CD4-positive, alpha-beta T cell (primary cell): ENCODE data around the gene OCA2. TPM values are rescaled to one million over a fixed set of nuclear protein-coding genes. Genes with fewer than 3 reads are reported as not detected.

Experiments used
- ATAC-seq: fragments of 200-7000 bp; cut with Tn5 transposase; one replicate; pipeline ENCODE4 v1.10.0; 2022; ENCODE audit warnings: mild to moderate bottlenecking; ENCODE audit not compliant: poor library complexity
- CTCF ChIA-PET: fragments of 350-600 bp; sonication (Branson Sonifier 250); formaldehyde crosslinking; loops from one replicate; lab custom pipeline; 2021; ENCODE audit warnings: antibody characterized with exemption, inconsistent platforms; lab: Charles Lee
- POLR2A ChIA-PET: fragments of 350-600 bp; sonication (Branson Sonifier 250); formaldehyde crosslinking; loops from one replicate; lab custom pipeline; 2021; ENCODE audit warnings: antibody characterized with exemption, inconsistent platforms; lab: Charles Lee
- DNase-seq, 14 experiments: peaks; one replicate each; pipeline ENCODE4 v3.0.0-alpha.2; 2013 to 2020; ENCODE audit warnings: mixed read lengths in 2 of 14
- H3K27ac ChIP-seq, 2 donors: one replicate each; pipeline versions ENCODE4 v1.5.1 to v1.7.0; 2013; ENCODE audit warnings: low read length in 2 of 2, low read depth in 1 of 2, mild to moderate bottlenecking in 1 of 2
- H3K27me3 ChIP-seq, 2 experiments: 1 replicate in 1 of 2; 2 replicates in 1 of 2; pipeline versions ENCODE4 v1.6.1 to v1.7.0; 2013; ENCODE audit warnings: low read length in 2 of 2, control low read depth in 1 of 2, mild to moderate bottlenecking in 1 of 2, moderate library complexity in 1 of 2; ENCODE audit not compliant: insufficient read depth in 2 of 2, control insufficient read depth in 1 of 2
- H3K36me3 ChIP-seq: one replicate; pipeline ENCODE4 v1.6.1; 2013; ENCODE audit warnings: low read length, control low read depth; ENCODE audit not compliant: insufficient read depth
- H3K4me1 ChIP-seq: one replicate; pipeline ENCODE4 v1.6.1; 2013; ENCODE audit warnings: low read length, control low read depth; ENCODE audit not compliant: insufficient read depth
- H3K4me3 ChIP-seq: one replicate; pipeline ENCODE4 v1.5.1; 2013; ENCODE audit warnings: mild to moderate bottlenecking, low read length, moderate library complexity
- H3K9me3 ChIP-seq, 2 experiments: 1 replicate in 1 of 2; 2 replicates in 1 of 2; pipeline versions ENCODE4 v1.6.1 to v1.7.0; 2013; ENCODE audit warnings: low read length in 2 of 2, mild to moderate bottlenecking in 2 of 2, control low read depth in 1 of 2, moderate library complexity in 1 of 2; ENCODE audit not compliant: control insufficient read depth in 1 of 2, insufficient read depth in 1 of 2
- H3K27ac Mint-ChIP-seq: one replicate; pipeline ENCODE4 v1.8.0; 2020; ENCODE audit warnings: mixed read lengths
- H3K27me3 Mint-ChIP-seq: one replicate; pipeline ENCODE4 v1.8.0; 2021; ENCODE audit warnings: mixed read lengths
- H3K36me3 Mint-ChIP-seq: one replicate; pipeline ENCODE4 v1.8.0; 2021; ENCODE audit warnings: low read depth, mixed read lengths
- H3K4me1 Mint-ChIP-seq: one replicate; pipeline ENCODE4 v1.8.0; 2021; ENCODE audit warnings: low read depth, mixed read lengths
- H3K4me3 Mint-ChIP-seq: one replicate; pipeline ENCODE4 v1.8.0; 2020; ENCODE audit warnings: mild to moderate bottlenecking, mixed read lengths
- H3K9me3 Mint-ChIP-seq: one replicate; pipeline ENCODE4 v1.8.0; 2020; ENCODE audit warnings: mixed read lengths
- CTCF ChIP-seq: fragments of 200-600 bp; IDR thresholded peaks from one replicate; pipeline ENCODE4 v1.8.0; 2022; ENCODE audit warnings: antibody characterized with exemption, mild to moderate bottlenecking
- intact Hi-C, 2 experiments: fragments of 100-400 bp; cut with DNase I in 1 of 2; cut with micrococcal nuclease in 1 of 2; formaldehyde crosslinking; loops; one replicate each; pipeline versions ENCODE4 v1.15.1 to v1.9.0; 2023 to 2025; cut with DNase I, micrococcal nuclease
- total RNA-seq, 174 experiments: library from RNA in 2 of 174; stranded (reverse) in 2 of 174; gene quantifications; one replicate each; pipeline ENCODE4 v1.2.3 and lab custom pipeline; 2021 to 2026

OCA2 gene
- total RNA-seq, 2 experiments from 2014 or later, result not detected

- intact Hi-C loops, result no loop called here
- Mint-ChIP-seq H3K36me3 (no peaks in the 10 kb centered on the region), H3K4me1 (no peaks in the 10 kb centered on the region), H3K4me3 (no peak overlapping the region), H3K9me3 (peaks cover 5% of the 10 kb centered on the region), H3K27me3 (no peaks in the 10 kb centered on the region), H3K27ac (no peak overlapping the region)
- Histone ChIP-seq H3K27ac (no peak overlapping the region), H3K4me3 (no peak overlapping the region), H3K4me1 (no peaks in the 10 kb centered on the region), H3K9me3 (peaks cover 0 to 34% of the 10 kb centered on the region in 2 experiments), H3K36me3 (no peaks in the 10 kb centered on the region), H3K27me3 (no peaks in the 10 kb centered on the region)
- no peak for ATAC-seq
- POLR2A ChIA-PET, result no interaction called here
- no peak for DNase-seq
- no peak for TF ChIP-seq CTCF
- CTCF ChIA-PET, result no interaction called here
Observed at GRCh38 chr15:27855137-27855536, 244.0 kb downstream of the OCA2 start.

DNA sequence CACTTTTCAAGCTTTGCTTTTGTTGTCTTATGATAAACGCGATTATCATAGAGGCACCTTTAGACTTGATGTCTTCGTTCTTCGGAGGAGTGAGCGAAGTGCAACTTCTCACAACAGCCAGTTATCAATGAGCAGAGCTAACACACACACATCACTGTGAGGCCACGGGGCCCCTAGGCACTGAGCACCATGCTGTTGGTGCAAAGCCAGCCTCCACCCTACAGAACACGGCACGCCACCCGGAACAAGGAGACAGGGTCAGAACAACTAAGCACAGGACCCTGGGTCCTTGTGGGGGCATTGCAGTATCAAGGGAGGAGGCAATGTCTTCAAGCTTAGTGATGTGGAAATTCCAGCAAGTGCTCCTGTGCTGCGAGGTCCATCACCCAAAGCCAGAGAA is 244.5 kb downstream of the OCA2 start:
- H3K27ac Mint-ChIP-seq, result no peak overlapping the region
- DNase-seq (no peak), ATAC-seq (no peak)
- Histone ChIP-seq H3K4me3 (no peak overlapping the region), H3K4me1 (no peaks in the 10 kb centered on the region), H3K27me3 (no peaks in the 10 kb centered on the region), H3K27ac (no peak overlapping the region), H3K36me3 (no peaks in the 10 kb centered on the region), H3K9me3 (peaks cover 0 to 34% of the 10 kb centered on the region in 2 experiments)
- intact Hi-C loops, result no loop called here
- peaks cover 5% of the 10 kb centered on the region for H3K9me3 Mint-ChIP-seq
- CTCF ChIA-PET, result no interaction called here
- no peaks in the 10 kb centered on the region for H3K27me3 Mint-ChIP-seq
- H3K36me3 Mint-ChIP-seq, result no peaks in the 10 kb centered on the region
- no peaks in the 10 kb centered on the region for H3K4me1 Mint-ChIP-seq
- POLR2A ChIA-PET, result no interaction called here
- no peak overlapping the region for H3K4me3 Mint-ChIP-seq
- no peak for TF ChIP-seq CTCF

DNA sequence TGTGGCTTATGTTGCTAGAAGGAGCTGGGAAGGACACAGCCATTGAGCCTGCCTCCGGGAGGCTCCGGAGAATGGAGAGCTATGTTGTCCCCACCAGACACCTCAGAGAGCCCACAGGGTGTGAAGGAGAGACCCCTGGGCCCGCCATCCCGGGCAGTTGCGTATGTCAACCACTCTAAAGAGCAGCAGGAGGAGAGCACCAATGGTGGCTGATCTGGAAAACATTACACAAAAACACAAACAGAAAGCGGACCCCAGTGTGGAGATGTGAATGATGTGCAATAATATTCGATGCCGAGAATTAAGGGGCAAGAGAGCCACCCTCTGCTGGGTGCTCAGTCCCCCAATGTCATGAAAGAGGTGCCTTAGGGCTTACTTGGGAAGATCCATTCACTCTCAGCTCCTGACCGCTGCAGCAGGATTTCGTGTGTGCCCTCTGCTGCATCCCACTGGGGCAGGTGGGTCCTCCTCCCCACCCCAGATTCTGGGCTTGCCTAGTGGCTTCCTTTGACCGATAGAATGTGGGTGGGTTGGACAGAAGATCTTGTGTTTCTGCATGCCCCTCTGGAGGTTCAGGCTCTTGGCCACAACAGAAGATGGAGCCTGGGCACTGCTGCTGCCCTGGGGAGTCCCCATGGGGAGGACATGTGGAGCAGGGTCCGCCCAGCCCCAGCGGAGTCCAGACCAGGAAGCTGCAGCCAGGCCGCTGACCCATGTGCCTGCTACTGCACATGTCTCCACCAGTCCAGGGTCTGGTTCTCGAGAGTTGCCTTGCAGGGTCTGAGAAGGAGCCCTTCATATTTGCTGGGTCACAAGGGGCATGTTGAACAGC is 245.3 kb downstream of the OCA2 start:
- H3K4me1 ChIP-seq, result no peaks in the 10 kb centered on the region
- no peaks in the 10 kb centered on the region for H3K36me3 Mint-ChIP-seq
- H3K9me3 ChIP-seq, result peaks cover 0 to 37% of the 10 kb centered on the region in 2 experiments
- CTCF ChIA-PET, result no interaction called here
- H3K27me3 Mint-ChIP-seq, result no peaks in the 10 kb centered on the region
- H3K27ac Mint-ChIP-seq, result no peak overlapping the region
- TF ChIP-seq CTCF, result no peak
- ATAC-seq, result no peak
- intact Hi-C loops, result no loop called here
- H3K27ac ChIP-seq, result no peak overlapping the region
- no peak overlapping the region for H3K4me3 Mint-ChIP-seq
- POLR2A ChIA-PET, result no interaction called here
- no peak overlapping the region for H3K4me3 ChIP-seq
- H3K27me3 ChIP-seq, result no peaks in the 10 kb centered on the region
- no peaks in the 10 kb centered on the region for H3K4me1 Mint-ChIP-seq
- H3K36me3 ChIP-seq, result no peaks in the 10 kb centered on the region
- peaks cover 8% of the 10 kb centered on the region for H3K9me3 Mint-ChIP-seq
- DNase-seq, result no peak
